Measurements from ENCODE around the gene JPH4. TPM values are rescaled to one million over a fixed set of nuclear protein-coding genes. Genes with fewer than 3 reads are reported as not detected.

The JPH4 gene
- total and polyA plus RNA-seq, 3 experiments from 2014 or later = 1.8 TPM; not detected in 1

GRCh38 chr14:23564876-23565275 lies 13.7 kb downstream of the JPH4 start:
- Histone ChIP-seq H3K27ac (ENCODE audit: low read depth, low read length) (no peak overlapping the region), H3K4me3 (ENCODE audit: low read length) (no peak overlapping the region), H3K27me3 (ENCODE audit: insufficient read depth, low read length, poor library complexity, severe bottlenecking) (no peaks in the 10 kb centered on the region), H3K9me3 (ENCODE audit: low read length) (no peaks in the 10 kb centered on the region), H3K36me3 (ENCODE audit: insufficient read depth, low read length) (peaks cover 49% of the 10 kb centered on the region), H3K4me1 (ENCODE audit: insufficient read depth, low read length) (peaks cover 22% of the 10 kb centered on the region)
- ChIA-PET CTCF (interaction anchor here (1.1 to 8.9 kb wide), 2 partner anchors 86 to 87 kb away, joined by 4 to 105 read pairs; no protein-coding TSS in a partner anchor), POLR2A (no interaction called here)
- DNase-seq = no peak
- peak overlapping the region in 4 of 7 donors; percentile 3 to 47 (median 22) for H3K4me3 Mint-ChIP-seq
- no peaks in the 10 kb centered on the region for H3K9me3 Mint-ChIP-seq
- peaks cover 34 to 55% (median 34%) of the 10 kb centered on the region in 3 donors for H3K4me1 Mint-ChIP-seq
- H3K27ac Mint-ChIP-seq = peak overlapping the region in 1 of 8 donors; percentile 10
- H3K36me3 Mint-ChIP-seq = peaks cover 0 to 68% (median 7%) of the 10 kb centered on the region in 3 donors
- H3K27me3 Mint-ChIP-seq = peaks cover 0 to 3% of the 10 kb centered on the region in 2 donors

GRCh38 chr14:23564181-23564812 lies 14.3 kb downstream of the JPH4 start:
- H3K27me3 Mint-ChIP-seq = peaks cover 0 to 3% of the 10 kb centered on the region in 2 donors
- Histone ChIP-seq H3K4me1 (ENCODE audit: insufficient read depth, low read length) (peaks cover 22% of the 10 kb centered on the region), H3K36me3 (ENCODE audit: insufficient read depth, low read length) (peaks cover 55% of the 10 kb centered on the region), H3K27ac (ENCODE audit: low read depth, low read length) (no peak overlapping the region), H3K27me3 (ENCODE audit: insufficient read depth, low read length, poor library complexity, severe bottlenecking) (no peaks in the 10 kb centered on the region), H3K4me3 (ENCODE audit: low read length) (no peak overlapping the region), H3K9me3 (ENCODE audit: low read length) (no peaks in the 10 kb centered on the region)
- H3K4me3 Mint-ChIP-seq = peak overlapping the region in 3 of 7 donors; percentile 29 to 78 (median 47)
- no peak for DNase-seq
- peaks cover 0 to 74% (median 7%) of the 10 kb centered on the region in 3 donors for H3K36me3 Mint-ChIP-seq
- H3K27ac Mint-ChIP-seq = peak overlapping the region in 2 of 8 donors; percentile 14 to 64
- ChIA-PET POLR2A (no interaction called here), CTCF (interaction anchor here (2.0 to 8.9 kb wide), 2 partner anchors 12 to 86 kb away, joined by 7 to 105 read pairs; partner anchors contain the start of gene ZFHX2)
- H3K9me3 Mint-ChIP-seq = no peaks in the 10 kb centered on the region
- peaks cover 34 to 55% (median 35%) of the 10 kb centered on the region in 3 donors for H3K4me1 Mint-ChIP-seq

DNA sequence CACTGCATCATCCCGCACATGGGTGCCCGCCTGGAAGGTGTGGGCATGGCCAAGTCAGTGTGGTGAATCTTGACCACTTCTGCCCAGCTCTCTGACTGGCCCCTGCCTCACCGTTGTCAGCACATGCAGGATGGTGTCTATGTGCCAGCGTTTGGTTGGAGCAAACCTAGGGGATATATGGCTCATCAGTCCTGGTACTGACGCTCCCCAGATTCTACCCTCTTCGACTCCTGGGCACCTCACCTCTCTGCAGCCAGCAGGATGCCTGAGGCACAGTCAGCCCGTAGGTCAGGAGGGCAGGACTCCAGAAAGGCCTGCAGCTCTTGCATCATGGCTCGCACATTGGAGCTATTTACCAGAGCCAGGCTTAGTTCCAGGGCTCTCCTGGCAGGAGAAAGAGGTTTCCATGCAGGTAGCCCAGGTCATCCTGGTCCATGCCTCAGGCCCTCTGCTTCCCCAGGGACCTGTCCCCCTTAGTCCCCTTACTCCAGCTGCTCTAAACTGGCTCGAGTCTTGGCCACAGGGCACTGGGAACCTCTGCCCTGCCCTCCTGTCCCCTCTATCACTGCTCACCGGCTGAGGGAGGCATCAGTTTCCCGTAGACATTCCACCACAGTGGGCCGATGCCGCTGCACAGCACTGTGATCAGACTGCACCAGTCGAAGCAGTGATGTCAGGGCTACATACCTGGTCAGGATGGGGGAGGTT lies 15.0 kb downstream of the JPH4 start:
- no peaks in the 10 kb centered on the region for H3K27me3 ChIP-seq (ENCODE audit: insufficient read depth, low read length, poor library complexity, severe bottlenecking)
- no peak overlapping the region for H3K4me3 ChIP-seq (ENCODE audit: low read length)
- DNase-seq = no peak
- H3K27ac ChIP-seq (ENCODE audit: low read depth, low read length) = no peak overlapping the region
- H3K36me3 ChIP-seq (ENCODE audit: insufficient read depth, low read length) = peaks cover 55% of the 10 kb centered on the region
- H3K27ac Mint-ChIP-seq = peak overlapping the region in 2 of 8 donors; percentile 80
- POLR2A ChIA-PET = no interaction called here
- peaks cover 27 to 52% (median 33%) of the 10 kb centered on the region in 3 donors for H3K4me1 Mint-ChIP-seq
- H3K9me3 ChIP-seq (ENCODE audit: low read length) = no peaks in the 10 kb centered on the region
- peaks cover 0 to 3% of the 10 kb centered on the region in 2 donors for H3K27me3 Mint-ChIP-seq
- CTCF ChIA-PET = interaction anchor here (0.7 to 8.9 kb wide), 9 partner anchors 8 to 94 kb away, joined by 3 to 105 read pairs (median 3); partner anchors contain the start of genes NGDN and ZFHX2
- peak overlapping the region in 1 of 7 donors; percentile 47 for H3K4me3 Mint-ChIP-seq
- no peaks in the 10 kb centered on the region for H3K9me3 Mint-ChIP-seq
- H3K36me3 Mint-ChIP-seq = peaks cover 0 to 79% (median 7%) of the 10 kb centered on the region in 3 donors
- H3K4me1 ChIP-seq (ENCODE audit: insufficient read depth, low read length) = peaks cover 22% of the 10 kb centered on the region

DNA sequence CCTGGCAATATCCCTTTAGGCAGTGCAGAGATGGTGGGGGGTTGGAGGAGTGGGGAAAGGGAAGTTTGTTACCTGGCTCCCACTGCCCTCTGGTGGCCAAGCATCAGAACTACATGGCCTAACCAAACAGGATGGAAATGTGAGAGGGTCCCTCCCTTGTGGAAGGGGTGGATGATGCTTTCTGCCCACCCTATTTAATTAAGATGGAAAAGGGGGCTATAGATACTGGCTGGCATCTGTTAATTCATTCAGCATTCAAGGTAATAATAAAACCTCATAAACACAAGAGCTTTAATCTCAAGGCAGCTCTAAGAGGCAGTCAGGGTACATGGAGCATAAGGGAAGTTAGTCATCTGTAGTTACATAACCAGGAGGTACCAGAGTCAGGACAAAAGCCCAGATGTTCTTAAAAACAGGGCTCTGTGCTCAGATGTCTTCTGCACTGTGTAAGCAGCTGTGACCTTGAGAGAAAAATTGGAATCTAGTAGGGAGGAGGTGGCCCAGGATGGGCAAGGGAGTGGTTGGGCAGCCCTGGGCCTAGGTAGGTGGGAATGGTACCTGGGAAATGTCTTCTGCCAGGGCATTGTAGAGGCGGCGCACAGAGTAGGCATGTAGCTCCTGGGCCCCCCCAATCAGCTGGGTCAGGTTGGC lies 15.6 kb downstream of the JPH4 start:
- POLR2A ChIA-PET = no interaction called here
- peak overlapping the region in 7 of 8 donors; percentile 17 to 87 (median 80) for H3K27ac Mint-ChIP-seq
- H3K27me3 ChIP-seq (ENCODE audit: insufficient read depth, low read length, poor library complexity, severe bottlenecking) = no peaks in the 10 kb centered on the region
- H3K4me3 Mint-ChIP-seq = peak overlapping the region in 1 of 7 donors; percentile 56
- no peaks in the 10 kb centered on the region for H3K9me3 Mint-ChIP-seq
- peaks cover 27 to 48% (median 28%) of the 10 kb centered on the region in 3 donors for H3K4me1 Mint-ChIP-seq
- DNase-seq = peak; percentile 39 to 72 (median 52)
- CTCF ChIA-PET = interaction anchor here (0.7 to 8.9 kb wide), 10 partner anchors 9 to 94 kb away, joined by 3 to 105 read pairs (median 3); partner anchors contain the start of genes NGDN and ZFHX2
- no peak overlapping the region for H3K27ac ChIP-seq (ENCODE audit: low read depth, low read length)
- H3K36me3 Mint-ChIP-seq = peaks cover 0 to 85% (median 7%) of the 10 kb centered on the region in 3 donors
- peaks cover 16% of the 10 kb centered on the region for H3K4me1 ChIP-seq (ENCODE audit: insufficient read depth, low read length)
- no peaks in the 10 kb centered on the region for H3K9me3 ChIP-seq (ENCODE audit: low read length)
- H3K36me3 ChIP-seq (ENCODE audit: insufficient read depth, low read length) = peaks cover 55% of the 10 kb centered on the region
- H3K4me3 ChIP-seq (ENCODE audit: low read length) = no peak overlapping the region
- H3K27me3 Mint-ChIP-seq = peaks cover 0 to 3% of the 10 kb centered on the region in 2 donors

DNA sequence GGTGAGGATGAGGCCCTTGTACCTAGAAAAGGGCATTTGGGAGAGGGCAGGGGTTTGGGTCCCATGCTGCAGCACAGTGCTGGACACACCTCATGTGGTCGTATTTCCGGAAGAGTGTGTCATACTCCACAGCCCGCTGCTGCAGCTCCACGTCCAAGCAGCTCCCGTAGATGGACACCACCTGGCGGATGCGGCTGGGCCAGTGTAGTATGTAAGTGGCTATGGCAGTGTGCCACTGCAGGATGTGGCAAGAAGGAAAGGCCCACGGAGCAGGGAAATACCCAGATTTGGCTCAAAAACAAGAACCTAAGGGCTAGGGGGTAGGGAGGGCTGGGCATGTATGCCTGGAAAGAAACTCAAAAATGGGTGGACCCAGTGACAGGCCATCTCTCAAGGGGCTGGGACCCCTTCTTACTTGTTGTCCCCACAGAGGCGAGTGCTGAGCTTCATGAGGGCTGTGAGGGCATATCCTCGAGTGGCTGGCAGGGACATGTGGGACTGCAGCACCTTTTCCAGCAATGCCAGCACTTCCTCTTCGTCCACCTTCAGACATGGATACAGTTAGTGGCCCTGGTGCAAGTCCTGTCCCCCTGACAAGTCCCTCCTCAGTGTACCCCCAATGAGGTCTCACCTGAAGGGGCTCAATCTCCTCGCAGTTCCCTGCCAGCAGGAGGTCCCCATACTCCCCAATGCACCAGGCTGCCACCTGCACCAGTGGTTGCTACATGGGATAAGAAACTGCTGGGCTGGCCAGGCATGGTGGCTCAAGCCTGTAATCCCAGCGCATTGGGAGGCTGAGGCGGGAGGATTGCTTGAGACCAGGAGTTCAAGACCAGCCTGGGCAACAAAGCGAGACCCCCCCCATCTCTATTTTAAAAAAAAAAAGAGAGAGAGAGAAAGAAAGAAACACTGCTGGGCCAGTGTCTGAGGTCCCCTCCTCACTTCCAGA lies 16.4 kb downstream of the JPH4 start:
- CTCF ChIA-PET = interaction anchor here (0.7 to 8.9 kb wide), 8 partner anchors 8 to 84 kb away, joined by 3 to 105 read pairs (median 4); partner anchors contain the start of gene ZFHX2
- Histone ChIP-seq H3K36me3 (ENCODE audit: insufficient read depth, low read length) (peaks cover 55% of the 10 kb centered on the region), H3K4me1 (ENCODE audit: insufficient read depth, low read length) (peaks cover 17% of the 10 kb centered on the region), H3K27me3 (ENCODE audit: insufficient read depth, low read length, poor library complexity, severe bottlenecking) (no peaks in the 10 kb centered on the region), H3K4me3 (ENCODE audit: low read length) (no peak overlapping the region), H3K27ac (ENCODE audit: low read depth, low read length) (no peak overlapping the region), H3K9me3 (ENCODE audit: low read length) (no peaks in the 10 kb centered on the region)
- DNase-seq = no peak
- Mint-ChIP-seq H3K27me3 (no peaks in the 10 kb centered on the region), H3K4me1 (peaks cover 26 to 47% (median 28%) of the 10 kb centered on the region in 3 donors), H3K4me3 (peak overlapping the region in 1 of 7 donors; percentile 58), H3K36me3 (peaks cover 0 to 82% (median 5%) of the 10 kb centered on the region in 3 donors), H3K9me3 (no peaks in the 10 kb centered on the region), H3K27ac (peak overlapping the region in 6 of 8 donors; percentile 17 to 80 (median 64))
- POLR2A ChIA-PET = interaction anchor here (1.0 kb wide), 1 partner anchor 10 kb away, joined by 4 read pairs; no protein-coding TSS in a partner anchor

- no peak for DNase-seq
- Mint-ChIP-seq H3K4me1 (peaks cover 27 to 47% (median 31%) of the 10 kb centered on the region in 3 donors), H3K27me3 (no peaks in the 10 kb centered on the region), H3K4me3 (peak overlapping the region in 1 of 7 donors; percentile 58), H3K27ac (peak overlapping the region in 1 of 8 donors; percentile 89), H3K36me3 (peaks cover 0 to 76% (median 5%) of the 10 kb centered on the region in 3 donors), H3K9me3 (no peaks in the 10 kb centered on the region)
- ChIA-PET CTCF (interaction anchor here (1.0 to 8.9 kb wide), 5 partner anchors 9 to 83 kb away, joined by 3 to 105 read pairs (median 5); no protein-coding TSS in a partner anchor), POLR2A (interaction anchor here (1.0 kb wide), 1 partner anchor 9 kb away, joined by 4 read pairs; no protein-coding TSS in a partner anchor)
- no peaks in the 10 kb centered on the region for H3K9me3 ChIP-seq (ENCODE audit: low read length)
- H3K4me3 ChIP-seq (ENCODE audit: low read length) = no peak overlapping the region
- no peaks in the 10 kb centered on the region for H3K27me3 ChIP-seq (ENCODE audit: insufficient read depth, low read length, poor library complexity, severe bottlenecking)
- peaks cover 55% of the 10 kb centered on the region for H3K36me3 ChIP-seq (ENCODE audit: insufficient read depth, low read length)
- H3K27ac ChIP-seq (ENCODE audit: low read depth, low read length) = no peak overlapping the region
- H3K4me1 ChIP-seq (ENCODE audit: insufficient read depth, low read length) = peaks cover 18% of the 10 kb centered on the region
Measured at GRCh38 chr14:23561259-23561658, 17.3 kb downstream of the JPH4 start.
